VCaP (cell line): ENCODE measurements around the gene BTLA.
"Not testable (repeated sequence)": the region's sequence is repeated elsewhere in the genome, so short reads cannot be mapped to it uniquely, and the experiment has no call there.

ENCODE experiments used
- H3K27ac ChIP-seq: fragments of 450-650 bp; 2 replicates; pipeline ENCODE4 v1.5.1; 2017
- CTCF ChIP-seq: fragments of 450-650 bp; conservative IDR thresholded peaks from 2 replicates; pipeline ENCODE4 v1.5.1; 2017; ENCODE audit warnings: mild to moderate bottlenecking, moderate library complexity

BTLA gene

GRCh38 chr3:112498914-112499711 is at the start of gene BTLA:
TSS of gene BTLA (minus strand) at chr3:112499472. CDS start at chr3:112499358, 114 bp downstream.
- no peak for TF ChIP-seq CTCF
- H3K27ac ChIP-seq = no peak within 1 kb of the TSS

- H3K27ac ChIP-seq = no peak overlapping the region
- TF ChIP-seq CTCF = no peak
These were observed 47.0 kb upstream of the BTLA start for GRCh38 chr3:112546216-112546759.

- TF ChIP-seq CTCF = no peak
- H3K27ac ChIP-seq = no peak overlapping the region
These were observed 40.8 kb upstream of the BTLA start for GRCh38 chr3:112539825-112540650.

GRCh38 chr3:112531358-112531781 is 32.1 kb upstream of the BTLA start:
- H3K27ac ChIP-seq = no peak overlapping the region
- TF ChIP-seq CTCF = peak; percentile 69

GRCh38 chr3:112530573-112530972 is 31.3 kb upstream of the BTLA start:
- TF ChIP-seq CTCF = no peak
- H3K27ac ChIP-seq = no peak overlapping the region

GRCh38 chr3:112524127-112524526 is 24.9 kb upstream of the BTLA start:
- H3K27ac ChIP-seq = not testable (repeated sequence)

- peak overlapping the region; percentile 41 for H3K27ac ChIP-seq
- TF ChIP-seq CTCF = peak; percentile 85
These were observed 20.2 kb upstream of the BTLA start for GRCh38 chr3:112519424-112520001.

- peak overlapping the region; percentile 41; the same call in 1 of the 2 replicates for H3K27ac ChIP-seq
These were observed 19.7 kb upstream of the BTLA start for GRCh38 chr3:112518970-112519369.
